ENCODE data around the gene FARP2. TPM values are rescaled to one million over a fixed set of nuclear protein-coding genes. Genes with fewer than 3 reads are reported as not detected.
A peak's percentile ranks its signal among the peaks of the same experiment; 100 is the strongest.

The FARP2 gene
- total RNA-seq, 1 experiment from 2014 or later, result 32.6 TPM

- peaks cover 68% of the 10 kb centered on the region for H3K36me3 Mint-ChIP-seq (ENCODE audit: insufficient read depth, unreplicated experiment)
- no peak overlapping the region for H3K27ac Mint-ChIP-seq (ENCODE audit: low read depth, unreplicated experiment)
- intact Hi-C loops (cut with micrococcal nuclease), result loop anchor here (10.0 kb wide), 1 partner anchor 283 kb away; the partner anchor contains the start of genes ATG4B and THAP4
- no TSS peak for BruUV-seq (replicated peaks)
- no peaks in the 10 kb centered on the region for H3K27me3 Mint-ChIP-seq (ENCODE audit: insufficient read depth, unreplicated experiment)
- no peaks in the 10 kb centered on the region for H3K9me3 Mint-ChIP-seq (ENCODE audit: unreplicated experiment)
- TF ChIP-seq CTCF (IDR thresholded peaks at IDR 0.05; ENCODE audit: unreplicated experiment), result no peak
- no peak overlapping the region for H3K4me3 Mint-ChIP-seq (ENCODE audit: unreplicated experiment)
- CTCF ChIA-PET, result no interaction called here
- POLR2A ChIA-PET, result interaction anchor here (1.2 to 1.7 kb wide), 2 partner anchors 33 to 36 kb away, joined by 4 to 7 read pairs; no protein-coding TSS in a partner anchor
- no peak for DNase-seq (ENCODE audit: unreplicated experiment)
- H3K4me1 Mint-ChIP-seq (ENCODE audit: insufficient read depth, unreplicated experiment), result peaks cover 14% of the 10 kb centered on the region
Measured at GRCh38 chr2:241352227-241352626, 3.9 kb upstream of the FARP2 start.

GRCh38 chr2:241354668-241355658 lies 1.1 kb upstream of the FARP2 start:
- intact Hi-C loops (cut with micrococcal nuclease), result loop anchor here (10.0 kb wide), 1 partner anchor 280 kb away; the partner anchor contains the start of genes ATG4B and THAP4
- peak; percentile 84 for DNase-seq (ENCODE audit: unreplicated experiment)
- Mint-ChIP-seq H3K9me3 (ENCODE audit: unreplicated experiment) (no peaks in the 10 kb centered on the region), H3K27ac (ENCODE audit: low read depth, unreplicated experiment) (no peak overlapping the region), H3K36me3 (ENCODE audit: insufficient read depth, unreplicated experiment) (peaks cover 42% of the 10 kb centered on the region), H3K4me1 (ENCODE audit: insufficient read depth, unreplicated experiment) (peaks cover 31% of the 10 kb centered on the region), H3K27me3 (ENCODE audit: insufficient read depth, unreplicated experiment) (no peaks in the 10 kb centered on the region), H3K4me3 (ENCODE audit: unreplicated experiment) (no peak overlapping the region)
- TF ChIP-seq CTCF (IDR thresholded peaks at IDR 0.05; ENCODE audit: unreplicated experiment), result no peak
- ChIA-PET CTCF (no interaction called here), POLR2A (interaction anchor here (1.0 to 1.1 kb wide), 3 partner anchors 25 to 206 kb away, joined by 3 to 5 read pairs (median 4); partner anchors contain the start of gene PASK)
- BruUV-seq (replicated peaks), result no TSS peak

- ChIA-PET POLR2A (interaction anchor here (0.6 to 1.0 kb wide), 2 partner anchors 25 to 40 kb away, joined by 3 to 5 read pairs; no protein-coding TSS in a partner anchor), CTCF (no interaction called here)
- intact Hi-C loops (cut with micrococcal nuclease), result loop anchor here (10.0 kb wide), 1 partner anchor 278 kb away; the partner anchor contains the start of genes ATG4B and THAP4
- Mint-ChIP-seq H3K4me3 (ENCODE audit: unreplicated experiment) (peak overlapping the region; percentile 73), H3K36me3 (ENCODE audit: insufficient read depth, unreplicated experiment) (peaks cover 28% of the 10 kb centered on the region), H3K4me1 (ENCODE audit: insufficient read depth, unreplicated experiment) (peaks cover 34% of the 10 kb centered on the region), H3K27ac (ENCODE audit: low read depth, unreplicated experiment) (peak overlapping the region; percentile 78), H3K27me3 (ENCODE audit: insufficient read depth, unreplicated experiment) (no peaks in the 10 kb centered on the region), H3K9me3 (ENCODE audit: unreplicated experiment) (no peaks in the 10 kb centered on the region)
- TSS peak; percentile 1 for BruUV-seq (replicated peaks)
- no peak for DNase-seq (ENCODE audit: unreplicated experiment)
- TF ChIP-seq CTCF (IDR thresholded peaks at IDR 0.05; ENCODE audit: unreplicated experiment), result no peak
Measured at GRCh38 chr2:241356871-241357260, 781 bp downstream of the FARP2 start.

- intact Hi-C loops (cut with micrococcal nuclease), result loop anchor here (10.0 kb wide), 1 partner anchor 277 kb away; the partner anchor contains the start of genes ATG4B and THAP4
- BruUV-seq (replicated peaks), result no TSS peak
- POLR2A ChIA-PET, result interaction anchor here (1.2 to 1.6 kb wide), 2 partner anchors 34 to 43 kb away, joined by 5 to 8 read pairs; no protein-coding TSS in a partner anchor
- no peak for TF ChIP-seq CTCF (IDR thresholded peaks at IDR 0.05; ENCODE audit: unreplicated experiment)
- H3K36me3 Mint-ChIP-seq (ENCODE audit: insufficient read depth, unreplicated experiment), result peaks cover 22% of the 10 kb centered on the region
- H3K9me3 Mint-ChIP-seq (ENCODE audit: unreplicated experiment), result no peaks in the 10 kb centered on the region
- peak overlapping the region; percentile 78 for H3K27ac Mint-ChIP-seq (ENCODE audit: low read depth, unreplicated experiment)
- H3K4me3 Mint-ChIP-seq (ENCODE audit: unreplicated experiment), result peak overlapping the region; percentile 73
- DNase-seq (ENCODE audit: unreplicated experiment), result no peak
- H3K27me3 Mint-ChIP-seq (ENCODE audit: insufficient read depth, unreplicated experiment), result no peaks in the 10 kb centered on the region
- H3K4me1 Mint-ChIP-seq (ENCODE audit: insufficient read depth, unreplicated experiment), result peaks cover 34% of the 10 kb centered on the region
- CTCF ChIA-PET, result interaction anchor here (0.9 kb wide), 1 partner anchor 34 kb away, joined by 3 read pairs; no protein-coding TSS in a partner anchor
Measured at GRCh38 chr2:241357531-241357930, 1.4 kb downstream of the FARP2 start.

All from MCF 10A (cell line).